Measurements from ENCODE around the gene OXSR1.

Gene OXSR1

GRCh38 chr3:38124324-38125122 is 40.8 kb upstream of the OXSR1 start:
- Histone ChIP-seq H3K4ac (ENCODE audit: low read depth, low read length) (no peak overlapping the region), H2AFZ (ENCODE audit: insufficient read depth, low read length, poor library complexity) (no peak overlapping the region), H3K14ac (ENCODE audit: low read length) (no peak overlapping the region), H3K9ac (ENCODE audit: low read length) (no peak overlapping the region), H2AK5ac (ENCODE audit: low read length) (no peak overlapping the region), H3K79me2 (ENCODE audit: control insufficient read depth, insufficient read depth, low read length, poor library complexity) (no peaks in the 10 kb centered on the region), H4K91ac (ENCODE audit: low read depth, low read length) (no peak overlapping the region), H3K4me1 (ENCODE audit: control insufficient read depth in 1 of 2, insufficient read depth in 2 of 2, low read length in 2 of 2) (no peaks in the 10 kb centered on the region), H3K23ac (ENCODE audit: low read length) (no peak overlapping the region), H4K8ac (ENCODE audit: low read depth, low read length) (no peak overlapping the region), H2BK12ac (ENCODE audit: low read length) (no peak overlapping the region), H3K18ac (ENCODE audit: low read length) (no peak overlapping the region), H3K4me3 (ENCODE audit: low read depth, low read length) (no peak overlapping the region), H4K12ac (ENCODE audit: low read depth, low read length) (no peak overlapping the region), H3K27me3 (ENCODE audit: insufficient read depth, low read length) (no peaks in the 10 kb centered on the region), H3K79me1 (ENCODE audit: low read length) (no peaks in the 10 kb centered on the region), H3K4me2 (ENCODE audit: low read length) (no peak overlapping the region), H3K36me3 (ENCODE audit: control insufficient read depth in 1 of 2, insufficient read depth in 2 of 2, low read length in 2 of 2) (peaks cover 68 to 79% of the 10 kb centered on the region in 2 experiments), H3K27ac (ENCODE audit: low read depth, low read length) (no peak overlapping the region), H2BK5ac (ENCODE audit: low read depth, low read length, poor library complexity) (no peak overlapping the region), H2BK120ac (ENCODE audit: insufficient read depth, low read length, poor library complexity) (no peak overlapping the region), H3K9me3 (ENCODE audit: insufficient read depth, low read depth, low read length) (peaks cover 3% of the 10 kb centered on the region)
- DNase-seq = no peak
- no CpG with 5 or more reads among the region's 7 CpGs for WGBS (ENCODE audit: extremely low coverage, insufficient coverage, insufficient read length)

GRCh38 chr3:38125305-38126120 is 39.8 kb upstream of the OXSR1 start:
- Histone ChIP-seq H2AFZ (ENCODE audit: insufficient read depth, low read length, poor library complexity) (no peak overlapping the region), H3K9me3 (ENCODE audit: insufficient read depth, low read depth, low read length) (no peaks in the 10 kb centered on the region), H3K79me1 (ENCODE audit: low read length) (no peaks in the 10 kb centered on the region), H3K9ac (ENCODE audit: low read length) (no peak overlapping the region), H4K12ac (ENCODE audit: low read depth, low read length) (no peak overlapping the region), H4K91ac (ENCODE audit: low read depth, low read length) (no peak overlapping the region), H4K8ac (ENCODE audit: low read depth, low read length) (no peak overlapping the region), H3K4me3 (ENCODE audit: low read depth, low read length) (no peak overlapping the region), H2BK120ac (ENCODE audit: insufficient read depth, low read length, poor library complexity) (no peak overlapping the region), H3K14ac (ENCODE audit: low read length) (no peak overlapping the region), H3K27ac (ENCODE audit: low read depth, low read length) (no peak overlapping the region), H2BK12ac (ENCODE audit: low read length) (no peak overlapping the region), H3K4ac (ENCODE audit: low read depth, low read length) (no peak overlapping the region), H3K4me1 (ENCODE audit: control insufficient read depth in 1 of 2, insufficient read depth in 2 of 2, low read length in 2 of 2) (no peaks in the 10 kb centered on the region), H2AK5ac (ENCODE audit: low read length) (no peak overlapping the region), H3K36me3 (ENCODE audit: control insufficient read depth in 1 of 2, insufficient read depth in 2 of 2, low read length in 2 of 2) (peaks cover 65 to 78% of the 10 kb centered on the region in 2 experiments), H3K18ac (ENCODE audit: low read length) (no peak overlapping the region), H3K27me3 (ENCODE audit: insufficient read depth, low read length) (no peaks in the 10 kb centered on the region), H3K4me2 (ENCODE audit: low read length) (no peak overlapping the region), H3K23ac (ENCODE audit: low read length) (no peak overlapping the region), H3K79me2 (ENCODE audit: control insufficient read depth, insufficient read depth, low read length, poor library complexity) (no peaks in the 10 kb centered on the region), H2BK5ac (ENCODE audit: low read depth, low read length, poor library complexity) (no peak overlapping the region)
- DNase-seq = no peak
- WGBS (ENCODE audit: extremely low coverage, insufficient coverage, insufficient read length) = no CpG with 5 or more reads among the region's 11 CpGs

GRCh38 chr3:38126121-38126892 is 39.0 kb upstream of the OXSR1 start:
- H3K9me3 ChIP-seq (ENCODE audit: insufficient read depth, low read depth, low read length) = no peaks in the 10 kb centered on the region
- H4K12ac ChIP-seq (ENCODE audit: low read depth, low read length) = no peak overlapping the region
- H3K14ac ChIP-seq (ENCODE audit: low read length) = no peak overlapping the region
- no peaks in the 10 kb centered on the region for H3K79me1 ChIP-seq (ENCODE audit: low read length)
- H3K23ac ChIP-seq (ENCODE audit: low read length) = no peak overlapping the region
- no peak overlapping the region for H3K27ac ChIP-seq (ENCODE audit: low read depth, low read length)
- WGBS (ENCODE audit: extremely low coverage, insufficient coverage, insufficient read length) = no CpG with 5 or more reads among the region's 6 CpGs
- H2BK12ac ChIP-seq (ENCODE audit: low read length) = no peak overlapping the region
- H2BK120ac ChIP-seq (ENCODE audit: insufficient read depth, low read length, poor library complexity) = no peak overlapping the region
- H3K9ac ChIP-seq (ENCODE audit: low read length) = no peak overlapping the region
- H3K27me3 ChIP-seq (ENCODE audit: insufficient read depth, low read length) = no peaks in the 10 kb centered on the region
- peaks cover 65 to 80% of the 10 kb centered on the region in 2 experiments for H3K36me3 ChIP-seq (ENCODE audit: control insufficient read depth in 1 of 2, insufficient read depth in 2 of 2, low read length in 2 of 2)
- no peak overlapping the region for H4K8ac ChIP-seq (ENCODE audit: low read depth, low read length)
- no peak overlapping the region for H2AK5ac ChIP-seq (ENCODE audit: low read length)
- no peak for DNase-seq
- no peak overlapping the region for H2AFZ ChIP-seq (ENCODE audit: insufficient read depth, low read length, poor library complexity)
- H3K4ac ChIP-seq (ENCODE audit: low read depth, low read length) = no peak overlapping the region
- H3K4me2 ChIP-seq (ENCODE audit: low read length) = no peak overlapping the region
- no peaks in the 10 kb centered on the region for H3K4me1 ChIP-seq (ENCODE audit: control insufficient read depth in 1 of 2, insufficient read depth in 2 of 2, low read length in 2 of 2)
- no peak overlapping the region for H3K18ac ChIP-seq (ENCODE audit: low read length)
- no peaks in the 10 kb centered on the region for H3K79me2 ChIP-seq (ENCODE audit: control insufficient read depth, insufficient read depth, low read length, poor library complexity)
- no peak overlapping the region for H4K91ac ChIP-seq (ENCODE audit: low read depth, low read length)
- no peak overlapping the region for H2BK5ac ChIP-seq (ENCODE audit: low read depth, low read length, poor library complexity)
- no peak overlapping the region for H3K4me3 ChIP-seq (ENCODE audit: low read depth, low read length)

GRCh38 chr3:38127611-38128302 is 37.6 kb upstream of the OXSR1 start:
- WGBS (ENCODE audit: extremely low coverage, insufficient coverage, insufficient read length) = no CpG with 5 or more reads among the region's 4 CpGs
- Histone ChIP-seq H3K4ac (ENCODE audit: low read depth, low read length) (no peak overlapping the region), H3K9ac (ENCODE audit: low read length) (no peak overlapping the region), H2BK5ac (ENCODE audit: low read depth, low read length, poor library complexity) (no peak overlapping the region), H3K9me3 (ENCODE audit: insufficient read depth, low read depth, low read length) (no peaks in the 10 kb centered on the region), H2AFZ (ENCODE audit: insufficient read depth, low read length, poor library complexity) (no peak overlapping the region), H3K4me3 (ENCODE audit: low read depth, low read length) (no peak overlapping the region), H3K79me2 (ENCODE audit: control insufficient read depth, insufficient read depth, low read length, poor library complexity) (no peaks in the 10 kb centered on the region), H4K12ac (ENCODE audit: low read depth, low read length) (no peak overlapping the region), H3K27me3 (ENCODE audit: insufficient read depth, low read length) (no peaks in the 10 kb centered on the region), H3K79me1 (ENCODE audit: low read length) (peaks cover 3% of the 10 kb centered on the region), H2AK5ac (ENCODE audit: low read length) (no peak overlapping the region), H4K91ac (ENCODE audit: low read depth, low read length) (no peak overlapping the region), H2BK12ac (ENCODE audit: low read length) (no peak overlapping the region), H3K14ac (ENCODE audit: low read length) (no peak overlapping the region), H3K23ac (ENCODE audit: low read length) (no peak overlapping the region), H2BK120ac (ENCODE audit: insufficient read depth, low read length, poor library complexity) (no peak overlapping the region), H3K4me1 (ENCODE audit: control insufficient read depth in 1 of 2, insufficient read depth in 2 of 2, low read length in 2 of 2) (peaks cover 6 to 7% of the 10 kb centered on the region in 2 experiments), H3K18ac (ENCODE audit: low read length) (no peak overlapping the region), H4K8ac (ENCODE audit: low read depth, low read length) (no peak overlapping the region), H3K36me3 (ENCODE audit: control insufficient read depth in 1 of 2, insufficient read depth in 2 of 2, low read length in 2 of 2) (peaks cover 57 to 72% of the 10 kb centered on the region in 2 experiments), H3K4me2 (ENCODE audit: low read length) (no peak overlapping the region), H3K27ac (ENCODE audit: low read depth, low read length) (no peak overlapping the region)
- no peak for DNase-seq

All from trophoblast cell (in vitro differentiated cells and primary cell).